Thymus (tissue), 11 donors: ENCODE data around the gene CZIB. TPM values are rescaled to one million over a fixed set of nuclear protein-coding genes. Genes with fewer than 3 reads are reported as not detected.

Source experiments
- DNase-seq, 9 donors: peaks; one replicate each; pipeline ENCODE4 v3.0.0-alpha.2; 2013; ENCODE audit warnings: low spot score in 9 of 9, low read depth in 6 of 9, missing footprints in 1 of 9
- H3K27ac ChIP-seq, 2 donors: one replicate each; pipeline ENCODE4 v1.5.1; 2013; ENCODE audit warnings: control low read depth in 1 of 2, low read depth in 1 of 2, low read length in 1 of 2, mild to moderate bottlenecking in 1 of 2, moderate library complexity in 1 of 2
- H3K27me3 ChIP-seq, 2 donors: one replicate each; pipeline ENCODE4 v1.5.1; 2013; ENCODE audit warnings: low read length in 1 of 2; ENCODE audit not compliant: control insufficient read depth in 2 of 2, insufficient read depth in 1 of 2
- H3K36me3 ChIP-seq, 2 donors: one replicate each; pipeline ENCODE4 v1.5.1; 2013; ENCODE audit warnings: low read length in 1 of 2, mild to moderate bottlenecking in 1 of 2, moderate library complexity in 1 of 2; ENCODE audit not compliant: control insufficient read depth in 2 of 2, insufficient read depth in 2 of 2
- H3K4me1 ChIP-seq, 2 donors: one replicate each; pipeline ENCODE4 v1.5.1; 2013; ENCODE audit warnings: low read length in 2 of 2; ENCODE audit not compliant: control insufficient read depth in 2 of 2, insufficient read depth in 2 of 2
- H3K4me3 ChIP-seq, 2 donors: one replicate each; pipeline ENCODE4 v1.5.1; 2013; ENCODE audit warnings: low read length in 2 of 2, control low read depth in 1 of 2, mild to moderate bottlenecking in 1 of 2
- H3K9me3 ChIP-seq, 2 donors: one replicate each; pipeline ENCODE4 v1.5.1; 2013; ENCODE audit warnings: low read length in 1 of 2, mild to moderate bottlenecking in 1 of 2; ENCODE audit not compliant: control insufficient read depth in 2 of 2, insufficient read depth in 1 of 2
- WGBS: extraction: QIAGEN DNeasy Blood & Tissue Kit; methylation state at CpG from one replicate; pipeline ENCODE4 v1.1.7; 2013; 5-methylcytosine and 5-hydroxymethylcytosine counted together
- polyA plus RNA-seq: library from polyadenylated mRNA; stranded (reverse); fragments of 200-250 nt; gene quantifications from one replicate; pipeline ENCODE4 v1.2.3, GENCODE V29; 2013
- total RNA-seq: library from RNA; stranded (reverse); fragments of 120-200 nt; gene quantifications from one replicate; pipeline ENCODE4 v1.2.4, GENCODE V29; 2013
- donor health status: healthy.

The CZIB gene
- total and polyA plus RNA-seq, 2 donors, result 55.6 to 88.6 TPM

DNA sequence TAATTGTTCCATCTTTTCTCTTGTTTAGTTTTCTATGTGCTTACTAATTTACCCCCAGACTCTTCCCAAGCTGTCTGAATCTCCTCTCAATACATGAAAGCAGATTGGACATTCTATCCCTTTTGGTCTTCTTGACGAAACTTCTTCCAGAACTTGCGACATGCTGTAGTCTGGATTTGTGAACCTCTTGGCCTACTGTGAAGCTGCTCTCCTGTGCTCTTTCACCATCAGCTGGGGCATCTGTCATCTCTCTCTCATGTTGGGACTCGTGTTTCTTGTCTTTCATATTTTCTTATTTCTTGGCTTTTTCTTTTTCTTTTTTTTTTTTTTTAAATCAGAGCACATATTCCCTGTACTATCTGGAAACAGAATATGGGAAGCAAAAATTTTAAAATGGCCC is 17.0 kb downstream of the CZIB start:
- peaks cover 0 to 2% of the 10 kb centered on the region in 2 donors for H3K4me1 ChIP-seq
- no peak overlapping the region for H3K4me3 ChIP-seq
- peaks cover 11 to 15% of the 10 kb centered on the region in 2 donors for H3K9me3 ChIP-seq
- H3K36me3 ChIP-seq, result peaks cover 36 to 57% of the 10 kb centered on the region in 2 donors
- 99% methylated on average over 3 of the region's 3 CpGs for WGBS
- H3K27me3 ChIP-seq, result no peaks in the 10 kb centered on the region
- no peak overlapping the region for H3K27ac ChIP-seq
- DNase-seq, result no peak

DNA sequence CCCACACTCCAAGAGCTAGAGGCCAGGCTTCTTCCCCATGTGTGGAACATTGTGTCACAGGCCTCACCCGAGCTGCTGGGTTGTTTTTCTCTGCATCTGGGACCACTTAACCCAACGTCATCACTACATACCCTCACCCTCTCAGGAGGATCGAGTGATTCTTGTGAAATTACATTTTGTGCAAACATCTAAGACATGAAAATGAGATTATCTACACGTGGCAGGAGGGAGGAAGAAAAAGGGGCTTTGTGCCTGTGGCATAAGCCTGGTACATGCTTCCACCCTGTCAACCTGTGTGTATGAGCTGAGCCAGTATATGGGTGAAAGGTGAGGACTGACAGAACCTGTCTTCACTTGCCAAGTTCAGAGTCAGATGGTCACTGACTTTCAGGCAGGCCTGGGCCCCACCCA is 22.2 kb downstream of the CZIB start:
- Histone ChIP-seq H3K27me3 (no peaks in the 10 kb centered on the region), H3K9me3 (no peaks in the 10 kb centered on the region), H3K4me3 (no peak overlapping the region), H3K36me3 (peaks cover 3 to 20% of the 10 kb centered on the region in 2 donors), H3K27ac (no peak overlapping the region), H3K4me1 (peaks cover 8 to 22% of the 10 kb centered on the region in 2 donors)
- DNase-seq, result no peak
- WGBS, result 88% methylated on average over 4 of the region's 4 CpGs

DNA sequence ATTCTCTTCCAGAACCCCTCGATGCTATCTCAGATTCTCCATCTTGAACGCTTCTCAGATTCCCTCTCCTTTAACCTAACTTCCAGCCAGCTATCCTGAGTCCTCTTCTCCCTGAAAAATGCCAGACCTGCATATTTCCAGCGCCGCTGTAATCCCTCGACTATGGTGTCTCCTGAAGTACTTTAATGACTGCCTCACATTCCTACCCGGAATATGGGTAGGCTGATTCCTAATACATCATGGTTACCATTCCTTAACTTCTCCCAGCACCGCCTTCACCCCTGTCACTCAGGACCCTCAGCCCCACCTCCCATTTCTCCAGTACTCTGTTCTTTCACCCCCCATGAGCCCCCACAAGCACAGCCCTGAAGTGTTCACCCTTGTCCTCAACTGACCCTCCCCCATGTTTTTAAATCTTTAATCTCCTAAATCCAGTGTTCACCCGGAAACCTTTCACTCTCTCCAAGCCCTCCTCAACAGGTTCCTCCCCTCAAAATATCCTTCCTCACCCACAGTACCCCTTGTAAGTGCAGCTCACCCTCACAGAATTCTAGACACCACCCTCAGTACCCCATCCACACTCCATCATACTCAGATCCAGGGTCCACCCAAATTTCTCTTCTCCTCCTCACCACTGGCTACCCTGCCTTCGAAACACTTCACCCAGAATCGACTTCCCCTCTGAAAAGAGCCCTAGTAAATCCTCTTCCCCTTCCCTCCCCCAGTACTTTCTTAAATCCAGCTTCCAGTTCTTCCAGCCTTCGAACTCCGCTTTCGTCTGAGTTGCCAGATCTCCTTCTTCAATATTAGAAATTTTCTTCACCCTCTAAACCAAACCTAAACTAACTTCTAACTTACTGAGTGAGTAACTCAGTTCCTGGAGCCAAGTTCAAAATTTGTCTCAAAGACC is 22.9 kb downstream of the CZIB start:
- Histone ChIP-seq H3K4me1 (peaks cover 8 to 22% of the 10 kb centered on the region in 2 donors), H3K27me3 (no peaks in the 10 kb centered on the region), H3K36me3 (peaks cover 3 to 13% of the 10 kb centered on the region in 2 donors), H3K9me3 (no peaks in the 10 kb centered on the region), H3K4me3 (peak overlapping the region; percentile 56 to 100), H3K27ac (peak overlapping the region; percentile 73 to 97)
- WGBS, result 37% methylated on average over 13 of the region's 13 CpGs
- no peak for DNase-seq

DNA sequence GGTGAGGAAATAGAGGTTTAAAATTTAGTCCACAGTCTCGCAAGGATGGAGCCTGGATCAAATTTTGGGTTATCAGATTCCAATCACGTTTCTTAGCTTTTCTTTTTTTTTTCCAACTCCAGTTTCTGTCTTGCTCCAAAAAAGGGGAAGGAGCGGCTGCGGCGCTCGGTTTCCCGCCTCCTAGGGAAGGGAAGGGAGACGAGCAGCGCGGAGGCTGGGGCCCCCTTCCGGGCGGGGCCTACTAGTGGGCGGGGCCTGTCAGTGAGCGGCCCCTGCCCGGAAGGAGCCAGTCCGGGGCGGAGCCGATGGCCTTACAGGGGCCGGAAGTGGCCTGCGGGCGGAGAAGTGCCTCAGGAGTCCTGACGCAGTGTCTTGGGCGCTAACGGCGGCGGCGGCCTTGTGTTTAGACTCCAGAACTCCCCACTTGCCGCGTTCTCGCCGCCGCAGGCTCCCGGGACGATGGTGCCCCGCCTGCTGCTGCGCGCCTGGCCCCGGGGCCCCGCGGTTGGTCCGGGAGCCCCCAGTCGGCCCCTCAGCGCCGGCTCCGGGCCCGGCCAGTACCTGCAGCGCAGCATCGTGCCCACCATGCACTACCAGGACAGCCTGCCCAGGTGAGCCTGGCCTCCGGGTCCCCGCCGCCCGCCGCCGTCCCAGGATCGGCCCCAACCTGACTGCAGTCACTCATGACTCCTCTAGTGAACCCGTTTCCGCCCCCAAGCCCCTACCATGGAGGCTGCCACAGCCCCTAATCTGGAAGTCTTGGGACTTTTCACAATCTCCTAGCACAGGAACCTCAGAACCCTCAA is 23.7 kb downstream of the CZIB start, which contains the start of gene CPT2:
Gene CPT2 (plus strand): TSS at position 340 of the 806 bp plus-strand sequence. CDS start 120 bp downstream, at position 460.
- Histone ChIP-seq H3K9me3 (no peaks in the 10 kb centered on the region), H3K27ac (peak within 1 kb of the TSS; percentile 73 to 97), H3K4me3 (peak within 1 kb of the TSS; percentile 56 to 100), H3K36me3 (peaks cover 0 to 8% of the 10 kb centered on the region in 2 donors), H3K27me3 (no peaks in the 10 kb centered on the region), H3K4me1 (peaks cover 8 to 22% of the 10 kb centered on the region in 2 donors)
- peak; percentile 53 to 94 (median 84) for DNase-seq
- under 1% methylated on average over 57 of the region's 57 CpGs for WGBS

DNA sequence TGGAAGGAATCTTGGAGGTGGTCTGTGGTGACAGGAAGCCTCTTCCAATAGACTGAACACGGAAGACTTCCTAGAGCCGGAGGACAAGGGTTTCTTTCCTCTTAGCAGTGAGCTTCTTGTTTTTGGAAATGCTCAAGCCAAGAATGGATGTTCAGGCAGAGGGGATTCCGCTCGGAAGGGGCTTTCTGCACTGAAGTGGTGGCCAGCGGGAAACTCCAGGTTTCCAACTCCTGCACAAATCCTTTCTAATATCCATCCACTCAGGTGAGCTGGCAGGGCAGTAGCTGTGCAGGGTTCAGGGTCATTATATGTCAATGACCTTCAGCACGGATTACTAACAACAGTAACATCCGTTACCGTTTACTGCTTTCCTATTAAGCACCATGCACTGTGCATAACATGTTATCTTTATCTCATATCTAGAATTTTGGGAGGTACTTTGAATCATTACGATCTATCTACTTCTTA is 24.4 kb downstream of the CZIB start:
- Histone ChIP-seq H3K27ac (peak overlapping the region; percentile 73 to 86), H3K27me3 (no peaks in the 10 kb centered on the region), H3K9me3 (no peaks in the 10 kb centered on the region), H3K4me3 (peak overlapping the region; percentile 56 to 100), H3K4me1 (peaks cover 8 to 22% of the 10 kb centered on the region in 2 donors), H3K36me3 (peaks cover 0 to 3% of the 10 kb centered on the region in 2 donors)
- 54% methylated on average over 9 of the region's 9 CpGs for WGBS
- no peak for DNase-seq

DNA sequence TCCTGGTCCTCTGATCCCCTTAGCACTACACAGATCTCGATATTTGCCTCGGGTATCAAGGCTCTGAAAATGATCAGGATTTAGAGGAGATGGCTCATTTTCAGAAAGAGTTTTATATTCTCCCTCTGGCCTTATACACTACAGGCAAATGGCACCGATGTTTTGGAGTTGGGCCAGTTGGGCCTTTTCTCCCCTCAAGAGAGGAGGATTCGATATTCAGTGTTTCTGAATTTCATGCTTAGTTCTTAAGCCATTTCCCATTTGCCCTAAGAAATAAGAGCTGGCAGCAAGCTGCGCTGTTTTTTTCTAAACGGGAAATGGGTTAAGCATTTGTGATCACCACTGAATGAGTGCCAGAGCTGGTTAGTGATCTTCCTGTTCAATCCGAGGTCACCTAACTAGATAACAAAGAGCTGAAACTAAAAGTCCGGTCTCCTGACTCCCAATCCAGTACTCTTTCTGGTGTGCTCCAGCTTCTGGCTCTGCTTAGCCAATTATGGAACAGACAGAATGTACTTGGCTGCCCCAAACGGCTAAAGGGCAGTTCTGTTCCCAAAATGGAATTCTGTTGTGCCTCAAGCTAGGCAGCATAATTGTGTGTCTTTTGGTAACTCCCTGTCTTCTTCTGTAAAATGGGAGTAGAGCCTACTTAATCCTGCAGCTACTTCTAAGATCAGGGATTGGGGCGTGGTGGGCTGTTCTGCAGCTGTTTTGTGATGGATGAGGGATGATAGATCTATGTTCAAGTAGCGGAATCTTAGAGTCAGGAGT is 25.0 kb downstream of the CZIB start:
- Histone ChIP-seq H3K27me3 (no peaks in the 10 kb centered on the region), H3K4me3 (no peak overlapping the region), H3K9me3 (no peaks in the 10 kb centered on the region), H3K36me3 (no peaks in the 10 kb centered on the region), H3K4me1 (peaks cover 8 to 22% of the 10 kb centered on the region in 2 donors), H3K27ac (peak overlapping the region in 1 of 2 donors; percentile 42)
- DNase-seq, result no peak
- WGBS, result 97% methylated on average over 11 of the region's 11 CpGs

DNA sequence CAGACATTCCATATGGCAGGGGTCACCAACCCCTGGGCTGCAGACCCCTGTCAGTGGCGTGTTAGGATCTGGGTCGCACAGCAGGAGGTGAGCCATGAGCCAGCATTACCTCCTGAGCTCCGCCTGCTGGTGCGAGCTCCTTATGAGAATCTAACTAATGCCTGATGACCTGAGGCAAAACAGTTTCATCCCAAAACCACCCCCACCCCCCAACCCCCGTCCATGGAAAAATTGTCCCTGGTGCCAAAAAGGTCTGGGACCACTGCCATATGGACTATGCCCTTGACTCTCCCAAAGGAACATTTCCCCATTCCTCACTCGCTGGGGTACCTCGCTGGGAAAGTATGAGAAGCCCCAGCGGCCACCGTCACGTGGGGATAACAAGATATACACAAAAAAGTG is 30.2 kb downstream of the CZIB start:
- DNase-seq, result no peak
- H3K4me3 ChIP-seq, result no peak overlapping the region
- no peak overlapping the region for H3K27ac ChIP-seq
- H3K27me3 ChIP-seq, result peaks cover 0 to 2% of the 10 kb centered on the region in 2 donors
- H3K9me3 ChIP-seq, result no peaks in the 10 kb centered on the region
- 94% methylated on average over 10 of the region's 10 CpGs for WGBS
- H3K4me1 ChIP-seq, result no peaks in the 10 kb centered on the region
- H3K36me3 ChIP-seq, result no peaks in the 10 kb centered on the region

DNA sequence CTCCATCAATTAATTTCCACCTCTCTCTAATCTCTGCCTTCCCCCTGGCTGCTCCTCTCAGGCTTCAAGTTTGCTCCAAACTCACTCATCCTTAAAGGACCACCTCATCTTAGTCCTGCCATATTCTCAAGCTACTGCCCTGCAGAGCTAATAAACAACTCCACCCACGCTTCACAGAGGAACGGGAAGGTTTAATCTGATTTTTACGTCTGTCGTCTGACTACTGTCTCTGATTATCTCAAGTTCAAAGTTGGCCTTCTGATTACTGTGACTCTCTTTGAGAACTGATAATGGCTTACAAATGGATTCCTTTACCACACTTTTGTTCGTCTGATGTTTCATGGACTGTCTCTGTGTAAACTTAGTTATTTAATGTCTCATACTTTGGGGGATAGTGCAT is 31.4 kb downstream of the CZIB start:
- no peak overlapping the region for H3K4me3 ChIP-seq
- no peaks in the 10 kb centered on the region for H3K36me3 ChIP-seq
- H3K27me3 ChIP-seq, result peaks cover 0 to 2% of the 10 kb centered on the region in 2 donors
- no peak for DNase-seq
- 96% methylated on average over 5 of the region's 5 CpGs for WGBS
- no peak overlapping the region for H3K27ac ChIP-seq
- no peaks in the 10 kb centered on the region for H3K4me1 ChIP-seq
- no peaks in the 10 kb centered on the region for H3K9me3 ChIP-seq
